ENCODE results near the gene PTPRN2.

PTPRN2 gene

DNA sequence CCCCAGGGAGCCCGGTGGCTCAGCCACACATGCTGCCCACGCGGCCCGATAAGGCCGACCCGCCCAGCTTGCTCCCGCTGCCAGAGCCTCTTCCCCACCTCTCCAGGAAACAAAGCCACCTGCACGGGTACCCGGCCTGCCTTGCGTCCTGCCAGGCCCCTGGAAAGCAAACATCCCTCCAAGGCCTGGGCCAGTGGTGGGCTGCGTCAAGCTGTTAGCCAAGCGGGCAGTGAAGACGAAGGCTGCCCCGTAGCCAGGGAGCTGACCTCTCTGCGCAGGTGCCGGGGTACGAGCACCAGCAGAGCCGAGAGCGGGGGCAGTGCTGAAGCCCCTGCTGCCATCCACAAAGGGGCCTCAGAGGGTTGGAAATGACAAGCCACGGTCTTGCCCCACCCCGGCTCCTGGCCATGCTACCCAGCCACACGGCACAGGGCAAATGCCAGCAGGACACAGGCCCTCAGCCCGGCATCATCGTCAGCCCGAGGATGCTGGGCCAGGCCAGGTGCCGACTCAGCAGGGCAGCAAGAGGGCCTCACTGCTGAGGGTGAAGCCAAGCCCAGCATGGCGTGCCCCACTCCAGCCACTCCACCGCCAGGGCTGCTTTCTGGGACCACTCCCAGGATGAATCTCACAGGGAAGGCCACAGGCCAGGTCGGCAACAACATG, 140.0 kb downstream of the PTPRN2 start:
- no peak overlapping the region for H3K56ac ChIP-seq (ENCODE audit: low read length)
- no peaks in the 10 kb centered on the region for H3K79me2 ChIP-seq (ENCODE audit: control insufficient read depth, insufficient read depth, low read length)
- no peak overlapping the region for H3K4me2 ChIP-seq (ENCODE audit: low read length)
- H3K27ac ChIP-seq (ENCODE audit: low read depth, low read length): no peak overlapping the region
- no peak overlapping the region for H3K23ac ChIP-seq (ENCODE audit: low read length)
- DNase-seq: no peak
- H3K9ac ChIP-seq (ENCODE audit: low read length): no peak overlapping the region
- H4K8ac ChIP-seq (ENCODE audit: low read depth, low read length): no peak overlapping the region
- no peak overlapping the region for H2BK5ac ChIP-seq (ENCODE audit: low read length)
- H4K5ac ChIP-seq (ENCODE audit: low read length): no peak overlapping the region
- no peak overlapping the region for H2BK120ac ChIP-seq (ENCODE audit: low read depth, low read length)
- H3K4me1 ChIP-seq (ENCODE audit: control insufficient read depth, low read depth, low read length): no peaks in the 10 kb centered on the region
- no peak overlapping the region for H3K18ac ChIP-seq (ENCODE audit: low read length)
- H3K79me1 ChIP-seq (ENCODE audit: low read length): no peaks in the 10 kb centered on the region
- H2AK5ac ChIP-seq (ENCODE audit: low read length): no peak overlapping the region
- H3K4me3 ChIP-seq (ENCODE audit: low read length): no peak overlapping the region
- H3K36me3 ChIP-seq (ENCODE audit: control insufficient read depth, insufficient read depth, low read length): no peaks in the 10 kb centered on the region
- H2BK15ac ChIP-seq (replicated peaks; ENCODE audit: low read depth): no peak overlapping the region
- no peak overlapping the region for H3K4ac ChIP-seq (ENCODE audit: low read depth, low read length)
- no CpG with 5 or more reads among the region's 29 CpGs for WGBS (ENCODE audit: extremely low coverage, insufficient coverage, low lambda C conversion rate)
- H3K27me3 ChIP-seq (ENCODE audit: insufficient read depth, low read length, poor library complexity): no peaks in the 10 kb centered on the region

DNA sequence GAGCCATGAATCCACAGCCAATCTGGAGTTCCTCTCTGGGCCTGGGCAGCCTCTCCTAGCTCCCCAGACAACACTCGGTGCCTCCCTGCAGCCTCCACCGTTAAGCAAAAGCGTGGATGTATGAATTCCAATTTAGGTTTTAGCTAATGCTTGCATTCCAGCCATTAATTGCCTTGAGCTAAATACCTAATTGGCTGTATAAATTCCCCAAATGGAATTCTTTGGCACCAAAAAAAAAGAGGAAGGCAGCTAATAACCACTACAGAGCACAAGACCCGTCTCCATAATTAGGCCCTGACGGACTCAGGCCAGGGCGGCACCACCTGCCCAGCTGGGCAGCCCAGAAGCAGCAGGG, 140.5 kb downstream of the PTPRN2 start:
- no CpG with 5 or more reads among the region's 6 CpGs for WGBS (ENCODE audit: extremely low coverage, insufficient coverage, low lambda C conversion rate)
- Histone ChIP-seq H3K27me3 (ENCODE audit: insufficient read depth, low read length, poor library complexity) (no peaks in the 10 kb centered on the region), H3K56ac (ENCODE audit: low read length) (no peak overlapping the region), H4K8ac (ENCODE audit: low read depth, low read length) (no peak overlapping the region), H3K4ac (ENCODE audit: low read depth, low read length) (no peak overlapping the region), H3K23ac (ENCODE audit: low read length) (no peak overlapping the region), H3K4me1 (ENCODE audit: control insufficient read depth, low read depth, low read length) (no peaks in the 10 kb centered on the region), H4K5ac (ENCODE audit: low read length) (no peak overlapping the region), H3K36me3 (ENCODE audit: control insufficient read depth, insufficient read depth, low read length) (no peaks in the 10 kb centered on the region), H3K18ac (ENCODE audit: low read length) (no peak overlapping the region), H3K27ac (ENCODE audit: low read depth, low read length) (no peak overlapping the region), H2BK5ac (ENCODE audit: low read length) (no peak overlapping the region), H2BK15ac (replicated peaks; ENCODE audit: low read depth) (no peak overlapping the region), H3K4me3 (ENCODE audit: low read length) (no peak overlapping the region), H3K9ac (ENCODE audit: low read length) (no peak overlapping the region), H3K4me2 (ENCODE audit: low read length) (no peak overlapping the region), H2AK5ac (ENCODE audit: low read length) (no peak overlapping the region), H3K79me1 (ENCODE audit: low read length) (no peaks in the 10 kb centered on the region), H3K79me2 (ENCODE audit: control insufficient read depth, insufficient read depth, low read length) (no peaks in the 10 kb centered on the region), H2BK120ac (ENCODE audit: low read depth, low read length) (no peak overlapping the region)
- no peak for DNase-seq

DNA sequence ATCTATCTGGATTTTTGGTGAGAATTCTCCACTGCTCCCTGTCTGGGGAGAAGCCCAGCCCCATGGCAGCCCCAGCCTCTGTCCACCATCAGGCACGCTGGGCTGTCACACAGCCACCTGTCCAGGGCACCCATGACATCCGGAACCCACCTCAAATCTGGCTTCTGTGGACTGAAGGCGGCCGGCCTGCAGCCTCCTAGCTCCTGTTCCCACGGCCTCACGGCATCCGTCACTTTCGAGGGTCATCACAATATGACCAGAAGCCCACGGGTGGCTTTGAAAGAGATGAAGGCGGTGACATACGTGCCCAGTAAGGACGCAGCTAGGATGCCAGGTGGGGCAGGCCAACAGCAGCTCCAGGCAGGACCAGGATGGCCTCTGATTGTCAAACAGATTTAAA, 140.9 kb downstream of the PTPRN2 start:
- H3K4me3 ChIP-seq (ENCODE audit: low read length): no peak overlapping the region
- no peaks in the 10 kb centered on the region for H3K36me3 ChIP-seq (ENCODE audit: control insufficient read depth, insufficient read depth, low read length)
- H3K4ac ChIP-seq (ENCODE audit: low read depth, low read length): no peak overlapping the region
- no peak overlapping the region for H3K18ac ChIP-seq (ENCODE audit: low read length)
- no peak overlapping the region for H2BK15ac ChIP-seq (replicated peaks; ENCODE audit: low read depth)
- no peak for DNase-seq
- no peak overlapping the region for H3K4me2 ChIP-seq (ENCODE audit: low read length)
- no peak overlapping the region for H2AK5ac ChIP-seq (ENCODE audit: low read length)
- H3K4me1 ChIP-seq (ENCODE audit: control insufficient read depth, low read depth, low read length): no peaks in the 10 kb centered on the region
- H2BK5ac ChIP-seq (ENCODE audit: low read length): no peak overlapping the region
- no peak overlapping the region for H4K5ac ChIP-seq (ENCODE audit: low read length)
- H3K79me1 ChIP-seq (ENCODE audit: low read length): no peaks in the 10 kb centered on the region
- no peaks in the 10 kb centered on the region for H3K27me3 ChIP-seq (ENCODE audit: insufficient read depth, low read length, poor library complexity)
- H3K27ac ChIP-seq (ENCODE audit: low read depth, low read length): no peak overlapping the region
- H4K8ac ChIP-seq (ENCODE audit: low read depth, low read length): no peak overlapping the region
- H3K9ac ChIP-seq (ENCODE audit: low read length): no peak overlapping the region
- no peak overlapping the region for H3K23ac ChIP-seq (ENCODE audit: low read length)
- H3K56ac ChIP-seq (ENCODE audit: low read length): no peak overlapping the region
- H2BK120ac ChIP-seq (ENCODE audit: low read depth, low read length): no peak overlapping the region
- H3K79me2 ChIP-seq (ENCODE audit: control insufficient read depth, insufficient read depth, low read length): no peaks in the 10 kb centered on the region
- no CpG with 5 or more reads among the region's 12 CpGs for WGBS (ENCODE audit: extremely low coverage, insufficient coverage, low lambda C conversion rate)

DNA sequence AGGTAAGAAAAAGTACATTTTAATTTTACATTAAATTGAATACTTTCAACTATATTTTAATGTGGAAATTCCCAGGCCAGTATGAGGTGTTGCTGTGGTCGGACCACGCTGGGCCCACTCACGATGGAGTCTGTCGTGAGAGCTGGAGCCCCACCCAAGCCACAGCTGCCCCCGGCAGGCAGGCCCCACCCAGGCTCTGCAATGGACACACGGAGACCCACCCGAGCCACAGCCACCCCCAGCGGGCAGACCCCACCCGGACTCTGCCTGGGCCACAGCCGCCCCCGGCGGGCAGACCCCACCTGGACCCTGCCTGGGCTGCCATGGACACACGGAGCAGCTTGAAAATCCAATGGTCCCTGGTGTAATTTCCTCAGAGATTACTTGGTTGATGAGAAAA, 141.3 kb downstream of the PTPRN2 start:
- no CpG with 5 or more reads among the region's 13 CpGs for WGBS (ENCODE audit: extremely low coverage, insufficient coverage, low lambda C conversion rate)
- H3K27ac ChIP-seq (ENCODE audit: low read depth, low read length): no peak overlapping the region

DNA sequence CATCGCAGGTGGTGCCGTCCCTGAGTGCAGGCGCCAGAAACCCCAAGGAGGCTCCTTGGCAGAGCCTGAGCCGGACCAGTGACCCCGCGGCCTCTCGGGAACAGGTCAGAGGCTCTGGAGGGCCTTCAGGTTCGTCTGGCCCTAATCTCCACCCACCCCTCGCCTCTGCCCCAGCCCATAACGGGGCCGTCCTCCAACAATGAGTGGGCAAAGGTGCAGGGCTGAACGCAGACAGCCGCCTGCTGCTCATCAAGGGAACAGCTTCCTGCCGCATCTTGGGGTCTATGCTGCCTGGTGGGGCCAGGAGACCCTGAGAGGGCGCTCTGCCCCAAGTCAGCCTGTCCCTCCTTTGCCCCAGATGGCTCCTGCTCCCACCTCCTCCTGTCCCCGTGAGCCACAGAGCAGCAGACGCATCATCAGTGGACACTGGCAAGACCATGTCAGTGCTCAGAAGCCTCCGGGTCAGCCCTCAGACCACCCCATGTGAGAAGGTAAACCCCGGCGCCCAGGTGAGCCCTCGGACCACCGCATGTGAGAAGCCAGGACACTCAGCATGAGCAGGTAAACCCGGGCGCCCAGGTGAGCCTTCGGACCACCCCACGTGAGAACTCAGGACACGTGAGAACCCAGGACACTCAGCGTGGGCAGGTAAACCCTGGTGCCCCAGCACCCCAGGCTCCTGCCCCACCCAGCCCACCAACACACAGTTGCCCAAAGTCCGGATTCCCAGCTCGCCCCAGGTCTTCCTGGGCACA, 142.0 kb downstream of the PTPRN2 start:
- no peaks in the 10 kb centered on the region for H3K27me3 ChIP-seq (ENCODE audit: insufficient read depth, low read length, poor library complexity)
- no peak for DNase-seq
- no peak overlapping the region for H3K4ac ChIP-seq (ENCODE audit: low read depth, low read length)
- H4K5ac ChIP-seq (ENCODE audit: low read length): no peak overlapping the region
- no peak overlapping the region for H3K9ac ChIP-seq (ENCODE audit: low read length)
- H3K56ac ChIP-seq (ENCODE audit: low read length): no peak overlapping the region
- H3K4me2 ChIP-seq (ENCODE audit: low read length): no peak overlapping the region
- H3K79me1 ChIP-seq (ENCODE audit: low read length): no peaks in the 10 kb centered on the region
- no CpG with 5 or more reads among the region's 30 CpGs for WGBS (ENCODE audit: extremely low coverage, insufficient coverage, low lambda C conversion rate)
- H3K18ac ChIP-seq (ENCODE audit: low read length): no peak overlapping the region
- no peaks in the 10 kb centered on the region for H3K36me3 ChIP-seq (ENCODE audit: control insufficient read depth, insufficient read depth, low read length)
- H3K4me1 ChIP-seq (ENCODE audit: control insufficient read depth, low read depth, low read length): no peaks in the 10 kb centered on the region
- H2BK120ac ChIP-seq (ENCODE audit: low read depth, low read length): no peak overlapping the region
- no peak overlapping the region for H2AK5ac ChIP-seq (ENCODE audit: low read length)
- no peak overlapping the region for H2BK5ac ChIP-seq (ENCODE audit: low read length)
- H2BK15ac ChIP-seq (replicated peaks; ENCODE audit: low read depth): no peak overlapping the region
- no peak overlapping the region for H3K23ac ChIP-seq (ENCODE audit: low read length)
- H3K4me3 ChIP-seq (ENCODE audit: low read length): no peak overlapping the region
- no peak overlapping the region for H3K27ac ChIP-seq (ENCODE audit: low read depth, low read length)
- H4K8ac ChIP-seq (ENCODE audit: low read depth, low read length): no peak overlapping the region
- no peaks in the 10 kb centered on the region for H3K79me2 ChIP-seq (ENCODE audit: control insufficient read depth, insufficient read depth, low read length)

More for the DNA sequence above, 141.3 kb downstream of the PTPRN2 start:
- Histone ChIP-seq H2AK5ac (ENCODE audit: low read length) (no peak overlapping the region), H3K27me3 (ENCODE audit: insufficient read depth, low read length, poor library complexity) (no peaks in the 10 kb centered on the region), H3K4me1 (ENCODE audit: control insufficient read depth, low read depth, low read length) (no peaks in the 10 kb centered on the region), H3K36me3 (ENCODE audit: control insufficient read depth, insufficient read depth, low read length) (no peaks in the 10 kb centered on the region), H3K23ac (ENCODE audit: low read length) (no peak overlapping the region), H2BK120ac (ENCODE audit: low read depth, low read length) (no peak overlapping the region), H4K8ac (ENCODE audit: low read depth, low read length) (no peak overlapping the region), H2BK15ac (replicated peaks; ENCODE audit: low read depth) (no peak overlapping the region), H3K4ac (ENCODE audit: low read depth, low read length) (no peak overlapping the region), H2BK5ac (ENCODE audit: low read length) (no peak overlapping the region), H3K79me2 (ENCODE audit: control insufficient read depth, insufficient read depth, low read length) (no peaks in the 10 kb centered on the region), H3K79me1 (ENCODE audit: low read length) (no peaks in the 10 kb centered on the region), H3K18ac (ENCODE audit: low read length) (no peak overlapping the region), H3K56ac (ENCODE audit: low read length) (no peak overlapping the region), H3K4me2 (ENCODE audit: low read length) (no peak overlapping the region), H3K9ac (ENCODE audit: low read length) (no peak overlapping the region), H4K5ac (ENCODE audit: low read length) (no peak overlapping the region), H3K4me3 (ENCODE audit: low read length) (no peak overlapping the region)
- no peak for DNase-seq
